GM12878 (cell line): ENCODE data around the gene ANO2. TPM values are rescaled to one million over a fixed set of nuclear protein-coding genes. Genes with fewer than 3 reads are reported as not detected.

Experiments used
- ATAC-seq: fragments of 200-7000 bp; cut with Tn5 transposase; 3 replicates; pipeline ENCODE4 v1.9.1; 2020; ENCODE audit warnings: mild to moderate bottlenecking, moderate library complexity
- BruUV-seq: library from RNA; stranded (reverse); fragments of 400-500 nt; replicated peaks from 2 replicates; lab custom pipeline; 2021; lab: Mats Ljungman, UMichigan
- CTCF ChIA-PET: fragments of 300-600 bp; sonication (Branson Sonifier 250); formaldehyde crosslinking; extraction: SDS; loops from one replicate; lab custom pipeline; 2021; ENCODE audit warnings: inconsistent platforms; lab: Yijun Ruan, JAX
- POLR2A ChIA-PET: fragments of 350-600 bp; formaldehyde crosslinking; extraction: SDS; loops from one replicate; lab custom pipeline; 2021; ENCODE audit warnings: inconsistent platforms; lab: Charles Lee
- RAD21 ChIA-PET: fragments of 300-600 bp; sonication (Branson Sonifier 250); formaldehyde crosslinking; loops from one replicate; lab custom pipeline; 2023; ENCODE audit warnings: antibody characterized with exemption; ENCODE audit not compliant: unreplicated experiment; lab: Charles Lee
- SMC1A ChIA-PET: fragments of 300-600 bp; sonication (Branson Sonifier 250); formaldehyde crosslinking; loops from one replicate; lab custom pipeline; 2023; ENCODE audit not compliant: unreplicated experiment, uncharacterized antibody; lab: Charles Lee
- DNase-seq: peaks from one replicate; pipeline ENCODE4 v3.0.0-alpha.2; 2011; ENCODE audit warnings: low read depth, low spot score
- FAIRE-seq: peaks from 3 replicates; lab custom pipeline; 2011; peaks lifted over from hg19 to GRCh38; lab: Jason Lieb, UNC
- H2AFZ ChIP-seq: 2 replicates; pipeline ENCODE4 v1.6.0; 2011; ENCODE audit warnings: low read depth, low read length, control low read depth; ENCODE audit not compliant: control insufficient read depth
- H3K27ac ChIP-seq: 2 replicates; pipeline ENCODE4 v1.5.1; 2011; ENCODE audit warnings: control low read depth; ENCODE audit not compliant: control insufficient read depth, insufficient read depth
- H3K27me3 ChIP-seq, 2 experiments: replicated peaks in 1 of 2; 2 replicates each; pipeline versions ENCODE4 v1.6.0 to v1.6.1; 2011; ENCODE audit warnings: low read length in 1 of 2; ENCODE audit not compliant: control insufficient read depth in 2 of 2, insufficient read depth in 2 of 2
- H3K36me3 ChIP-seq, 2 experiments: 2 replicates each; pipeline ENCODE4 v1.5.1; 2011; ENCODE audit warnings: low read length in 1 of 2; ENCODE audit not compliant: control insufficient read depth in 2 of 2, insufficient read depth in 2 of 2
- H3K4me1 ChIP-seq: 2 replicates; pipeline ENCODE4 v1.6.1; 2011; ENCODE audit warnings: mild to moderate bottlenecking, low read length, moderate library complexity, mixed read lengths; ENCODE audit not compliant: control insufficient read depth, insufficient read depth
- H3K4me2 ChIP-seq: 2 replicates; pipeline ENCODE4 v1.6.0; 2011; ENCODE audit warnings: control low read depth; ENCODE audit not compliant: control insufficient read depth, insufficient read depth
- H3K4me3 ChIP-seq: fragments of 200-600 bp; sonication (generic); 2 replicates; pipeline ENCODE4 v1.5.1; 2016
- H3K79me2 ChIP-seq: 2 replicates; pipeline ENCODE4 v1.6.0; 2011; ENCODE audit warnings: low read length; ENCODE audit not compliant: control insufficient read depth, insufficient read depth
- H3K9ac ChIP-seq: 2 replicates; pipeline ENCODE4 v1.8.0; 2011; ENCODE audit warnings: low read length, control low read depth, mixed read lengths; ENCODE audit not compliant: control insufficient read depth, insufficient read depth
- H3K9me3 ChIP-seq: replicated peaks from 3 replicates; pipeline ENCODE4 v1.5.1; 2011; ENCODE audit warnings: mild to moderate bottlenecking, low read length; ENCODE audit not compliant: control insufficient read depth, insufficient read depth
- H4K20me1 ChIP-seq: 2 replicates; pipeline ENCODE4 v1.6.0; 2011; ENCODE audit not compliant: control insufficient read depth, insufficient read depth
- BACH1 ChIP-seq: fragments of 450-650 bp; IDR thresholded peaks from 2 replicates; pipeline ENCODE4 v1.6.1; 2017; ENCODE audit warnings: mild to moderate bottlenecking, borderline replicate concordance
- CEBPB ChIP-seq, 2 experiments: fragments of 150-350 bp in 1 of 2; IDR thresholded peaks; 2 replicates each; pipeline ENCODE4 v1.6.1; 2012 to 2014; ENCODE audit warnings: low read depth in 2 of 2, low read length in 2 of 2, borderline replicate concordance in 1 of 2, inconsistent platforms in 1 of 2
- CHD1 ChIP-seq: IDR thresholded peaks from 2 replicates; pipeline ENCODE4 v1.6.1; 2012; ENCODE audit warnings: low read depth, low read length, improper control_type of control experiment
- DPF2 ChIP-seq: fragments of 450-650 bp; IDR thresholded peaks from 2 replicates; pipeline ENCODE4 v1.6.1; 2017; ENCODE audit warnings: mild to moderate bottlenecking
- FOXK2 ChIP-seq: fragments of 450-650 bp; IDR thresholded peaks from 2 replicates; pipeline ENCODE4 v1.6.1; 2017; ENCODE audit warnings: mild to moderate bottlenecking, moderate library complexity
- JUND ChIP-seq: IDR thresholded peaks from 2 replicates; pipeline ENCODE4 v1.6.1; 2012; ENCODE audit warnings: low read depth, mild to moderate bottlenecking, low read length, improper control_type of control experiment, moderate library complexity
- NFXL1 ChIP-seq: fragments of 450-650 bp; IDR thresholded peaks from 2 replicates; pipeline ENCODE4 v1.6.1; 2017; ENCODE audit warnings: antibody characterized with exemption, mild to moderate bottlenecking, borderline replicate concordance
- RAD21 ChIP-seq: IDR thresholded peaks from 2 replicates; pipeline ENCODE4 v1.6.1; 2011; ENCODE audit warnings: mild to moderate bottlenecking, low read depth, low read length, moderate library complexity; ENCODE audit not compliant: insufficient read depth
- RB1 ChIP-seq: fragments of 450-650 bp; formaldehyde crosslinking; IDR thresholded peaks from 2 replicates; pipeline ENCODE4 v1.6.1; 2017; ENCODE audit warnings: mild to moderate bottlenecking, borderline replicate concordance
- SP1 ChIP-seq: IDR thresholded peaks from one replicate; pipeline ENCODE4 v1.6.1; 2011; ENCODE audit warnings: low read depth, low read length
- SPI1 ChIP-seq: IDR thresholded peaks from 2 replicates; pipeline ENCODE4 v1.6.1; 2011; ENCODE audit warnings: low read depth, mild to moderate bottlenecking, low read length, moderate library complexity, borderline replicate concordance; ENCODE audit not compliant: insufficient read depth
- TBL1XR1 ChIP-seq: IDR thresholded peaks from 2 replicates; pipeline ENCODE4 v1.6.1; 2012; ENCODE audit warnings: low read depth, low read length, improper control_type of control experiment
- WGBS: methylation state at CpG from one replicate; pipeline ENCODE4 v1.1.6; 2016; ENCODE audit warnings: low lambda C conversion rate; ENCODE audit not compliant: insufficient replicate concordance, insufficient coverage; ENCODE audit errors: missing lambda C conversion rate; 5-methylcytosine and 5-hydroxymethylcytosine counted together
- in situ Hi-C: fragments of 300-500 bp; cut with MboI; formaldehyde crosslinking; loops from 9 replicates; pipeline ENCODE4 v1.14.3; 2018; ENCODE audit warnings: mixed read lengths
- intact Hi-C: fragments of 100-400 bp; cut with micrococcal nuclease; formaldehyde crosslinking; loops from one replicate; pipeline ENCODE4 v1.14.2; 2022; ENCODE audit not compliant: unreplicated experiment
- polyA plus RNA-seq, 11 experiments: library from polyadenylated mRNA; depleted of rRNA in 4 of 11; unstranded in 6 of 11; stranded (reverse) in 5 of 11; fragments of >200 nt; fragmentation: Nextera tagmentation in 4 of 11; fragmentation: Illumina TruSeq in 1 of 11; extraction: Ambion mirVana in 4 of 11; extraction: Trizol in 1 of 11; gene quantifications; 1 replicate in 1 of 11; 2 replicates in 10 of 11; pipeline versions ENCODE4 v1.2.1 to v1.2.3, GENCODE V29; 2011 to 2016; ENCODE audit warnings: inconsistent platforms in 2 of 11, missing spikeins in 2 of 11, low read depth in 1 of 11
- total RNA-seq, 4 experiments: library from RNA; depleted of rRNA in 3 of 4; stranded (reverse); fragments of >200 nt in 3 of 4; fragmentation: Illumina TruSeq in 1 of 4; extraction: Trizol in 1 of 4; gene quantifications; 2 replicates each; pipeline versions ENCODE4 v1.2.1 to v1.2.3, GENCODE V29; 2013 to 2021
- TF ChIP-seq, protein P1 (sequence below): fragments of 450-650 bp; IDR thresholded peaks from 2 replicates; pipeline ENCODE4 v1.6.1; 2016; ENCODE audit warnings: mild to moderate bottlenecking, moderate library complexity, borderline replicate concordance

ANO2 gene
- total and polyA plus RNA-seq, 10 of the 15 experiments (the other 5 are each of a cell fraction or from before 2014, with no cell fraction given), result not detected

GRCh38 chr12:5921966-5922899 is 22.8 kb downstream of the ANO2 start:
- no peak overlapping the region for H2AFZ ChIP-seq
- FAIRE-seq, result no peak
- in situ Hi-C loops, result no loop called here
- TF ChIP-seq FOXK2 (no peak), NFXL1 (no peak), JUND (no peak), SP1 (no peak), CEBPB (IDR thresholded peaks at IDR 0.05; ENCODE audit: borderline replicate concordance in 1 of 2, low read depth in 2 of 2, low read length in 2 of 2) (no peak), SPI1 (no peak), BACH1 (no peak), RAD21 (no peak), TBL1XR1 (no peak), RB1 (no peak), DPF2 (no peak), CHD1 (no peak)
- TF ChIP-seq, protein P1, sequence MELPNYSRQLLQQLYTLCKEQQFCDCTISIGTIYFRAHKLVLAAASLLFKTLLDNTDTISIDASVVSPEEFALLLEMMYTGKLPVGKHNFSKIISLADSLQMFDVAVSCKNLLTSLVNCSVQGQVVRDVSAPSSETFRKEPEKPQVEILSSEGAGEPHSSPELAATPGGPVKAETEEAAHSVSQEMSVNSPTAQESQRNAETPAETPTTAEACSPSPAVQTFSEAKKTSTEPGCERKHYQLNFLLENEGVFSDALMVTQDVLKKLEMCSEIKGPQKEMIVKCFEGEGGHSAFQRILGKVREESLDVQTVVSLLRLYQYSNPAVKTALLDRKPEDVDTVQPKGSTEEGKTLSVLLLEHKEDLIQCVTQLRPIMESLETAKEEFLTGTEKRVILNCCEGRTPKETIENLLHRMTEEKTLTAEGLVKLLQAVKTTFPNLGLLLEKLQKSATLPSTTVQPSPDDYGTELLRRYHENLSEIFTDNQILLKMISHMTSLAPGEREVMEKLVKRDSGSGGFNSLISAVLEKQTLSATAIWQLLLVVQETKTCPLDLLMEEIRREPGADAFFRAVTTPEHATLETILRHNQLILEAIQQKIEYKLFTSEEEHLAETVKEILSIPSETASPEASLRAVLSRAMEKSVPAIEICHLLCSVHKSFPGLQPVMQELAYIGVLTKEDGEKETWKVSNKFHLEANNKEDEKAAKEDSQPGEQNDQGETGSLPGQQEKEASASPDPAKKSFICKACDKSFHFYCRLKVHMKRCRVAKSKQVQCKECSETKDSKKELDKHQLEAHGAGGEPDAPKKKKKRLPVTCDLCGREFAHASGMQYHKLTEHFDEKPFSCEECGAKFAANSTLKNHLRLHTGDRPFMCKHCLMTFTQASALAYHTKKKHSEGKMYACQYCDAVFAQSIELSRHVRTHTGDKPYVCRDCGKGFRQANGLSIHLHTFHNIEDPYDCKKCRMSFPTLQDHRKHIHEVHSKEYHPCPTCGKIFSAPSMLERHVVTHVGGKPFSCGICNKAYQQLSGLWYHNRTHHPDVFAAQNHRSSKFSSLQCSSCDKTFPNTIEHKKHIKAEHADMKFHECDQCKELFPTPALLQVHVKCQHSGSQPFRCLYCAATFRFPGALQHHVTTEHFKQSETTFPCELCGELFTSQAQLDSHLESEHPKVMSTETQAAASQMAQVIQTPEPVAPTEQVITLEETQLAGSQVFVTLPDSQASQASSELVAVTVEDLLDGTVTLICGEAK, result no peak
- TF ChIP-seq, all 136 proteins: peak for 0
- Histone ChIP-seq H4K20me1 (no peaks in the 10 kb centered on the region), H3K4me1 (no peaks in the 10 kb centered on the region), H3K9ac (no peak overlapping the region), H3K79me2 (no peaks in the 10 kb centered on the region), H3K4me3 (no peak overlapping the region), H3K36me3 (no peaks in the 10 kb centered on the region), H3K27me3 (peaks cover 0 to 6% of the 10 kb centered on the region in 2 experiments; a peak in 2 of 4 replicates), H3K27ac (no peak overlapping the region), H3K4me2 (no peak overlapping the region), H3K9me3 (no peaks in the 10 kb centered on the region)
- ChIA-PET POLR2A (no interaction called here), CTCF (no interaction called here), RAD21 (no interaction called here), SMC1A (no interaction called here)
- ATAC-seq (no peak), DNase-seq (no peak)
- BruUV-seq, result no TSS peak
- 19% methylated on average over 15 of the region's 15 CpGs for WGBS
- intact Hi-C loops, result no loop called here
